Suppressor macrophage treated with lipopolysaccharide for 4 hours (primary cell): ENCODE data around the gene PPP6R2.

Experiments
- DNase-seq: peaks from one replicate; pipeline ENCODE4 v3.0.0-alpha.2; 2020

PPP6R2 gene

DNA sequence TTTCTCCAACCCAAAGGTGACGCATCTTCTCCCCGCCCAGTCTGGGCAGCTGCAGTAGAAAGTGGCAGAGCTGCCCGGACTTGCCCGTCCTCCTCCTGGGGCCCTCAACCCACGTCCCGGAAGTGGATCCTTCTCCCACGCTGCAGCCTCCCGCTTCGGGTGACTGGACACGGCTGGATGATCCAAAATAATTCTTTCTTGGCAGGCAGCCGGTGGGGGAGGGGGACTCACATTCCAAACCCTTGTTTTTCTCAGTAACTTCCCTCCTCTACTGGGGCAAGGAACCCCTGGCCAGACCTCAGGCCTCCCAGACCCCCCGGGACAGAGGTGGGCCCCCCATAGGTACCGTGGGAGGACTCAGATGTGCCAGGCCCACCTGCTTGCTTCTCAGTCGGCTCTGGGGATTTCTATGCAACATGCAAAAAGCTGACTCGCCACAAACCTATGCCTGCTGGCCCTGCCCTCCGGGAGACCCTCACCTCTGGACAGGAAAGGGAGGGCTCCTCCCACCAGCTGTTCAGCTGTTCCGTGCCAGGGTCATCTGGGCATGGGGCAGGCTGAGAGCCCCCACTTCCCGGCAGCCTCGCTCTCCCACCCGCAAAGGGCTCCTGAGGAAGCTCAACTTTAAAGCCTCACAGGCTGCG, 37.1 kb upstream of the PPP6R2 start:
- DNase-seq, result peak; percentile 95

DNA sequence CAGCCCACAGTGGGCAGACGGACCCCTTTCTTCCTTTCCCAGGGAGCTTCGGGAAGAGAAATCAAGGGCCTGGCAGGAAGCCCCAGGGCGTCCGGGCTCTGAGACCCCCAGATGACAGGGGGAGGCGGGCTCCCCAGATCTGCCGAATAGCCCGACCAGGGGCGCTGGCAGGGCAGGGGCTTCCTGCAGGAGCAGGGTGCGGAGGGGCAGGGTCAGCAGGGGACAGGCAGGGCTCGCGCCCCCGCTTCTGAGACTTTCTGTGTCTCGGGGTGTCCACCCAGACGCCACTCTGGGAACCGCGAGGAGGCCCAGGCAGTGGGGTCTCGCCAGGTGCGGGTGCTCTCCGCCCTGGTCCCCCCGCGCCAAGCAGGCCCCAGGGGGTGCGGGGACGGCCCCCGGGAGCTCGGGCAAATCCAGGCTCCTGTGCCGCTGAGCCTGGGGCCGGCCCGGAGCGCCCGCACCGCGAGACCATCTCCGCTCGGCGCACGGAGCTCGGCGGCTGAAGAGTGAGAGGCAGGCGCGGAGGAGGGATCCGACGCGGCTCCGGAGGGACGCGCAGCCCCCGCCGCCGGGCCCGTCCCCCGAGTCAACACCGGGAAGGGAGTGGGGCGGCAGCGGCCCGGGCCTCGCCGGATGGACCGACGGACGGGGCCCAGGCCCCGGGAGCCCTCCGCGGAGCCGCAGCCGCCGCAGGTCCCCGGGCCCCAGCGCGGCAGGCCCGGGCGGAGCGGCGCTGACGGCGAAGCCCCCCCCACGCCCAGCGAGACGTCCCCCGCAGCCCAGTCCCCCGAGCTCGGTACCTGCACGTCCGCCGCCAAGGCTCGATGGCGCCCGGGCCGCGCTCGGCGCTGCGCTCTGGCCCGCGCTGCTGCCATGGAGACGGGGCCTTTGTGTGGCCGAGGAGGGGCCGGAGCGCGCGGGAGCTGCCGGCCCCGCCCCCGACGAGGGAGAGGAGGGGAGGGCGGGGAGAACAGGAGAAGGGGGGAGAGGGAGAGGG, 36.1 kb upstream of the PPP6R2 start, which contains the start of gene PLXNB2:
PLXNB2 (minus strand) TSS at position 894 of the 997 bp plus-strand sequence. CDS start 17,062 bp downstream, outside the sequence.
- peak; percentile 71 for DNase-seq

DNA sequence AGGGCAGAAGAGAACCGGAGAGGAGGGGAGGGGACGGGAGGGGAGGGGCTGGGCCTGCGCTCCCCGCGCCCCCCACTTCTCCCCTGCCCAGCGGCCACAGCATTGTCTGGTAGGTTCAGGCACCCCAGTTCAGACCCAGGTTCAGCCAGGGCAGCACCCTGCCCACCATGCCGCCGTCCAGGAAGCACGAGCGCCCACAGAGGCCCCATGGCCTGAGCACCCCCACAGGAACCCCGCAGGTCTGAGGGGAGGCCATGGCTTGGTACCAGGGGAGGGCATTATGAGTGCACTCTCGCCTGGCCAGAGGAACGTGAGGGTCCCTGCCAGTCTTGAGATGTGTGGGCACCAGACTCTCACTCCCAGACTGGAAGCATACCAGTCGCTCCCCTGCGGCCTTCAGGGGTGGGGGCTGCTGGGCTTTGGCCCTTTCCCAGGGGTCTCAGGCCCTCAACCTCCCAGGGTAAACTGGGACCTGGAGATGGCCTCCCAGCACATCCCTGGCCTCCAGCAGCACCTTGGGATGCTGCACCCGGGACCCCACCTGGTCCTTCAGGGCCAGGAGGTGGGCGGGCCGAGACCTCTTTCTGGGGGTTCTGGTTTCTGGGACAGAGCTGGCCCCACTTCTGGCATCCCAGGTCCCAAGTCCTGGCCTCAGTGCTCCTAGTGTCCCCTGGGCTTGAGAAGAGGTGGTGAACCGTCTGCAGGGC, 35.1 kb upstream of the PPP6R2 start:
- DNase-seq, result no peak

DNA sequence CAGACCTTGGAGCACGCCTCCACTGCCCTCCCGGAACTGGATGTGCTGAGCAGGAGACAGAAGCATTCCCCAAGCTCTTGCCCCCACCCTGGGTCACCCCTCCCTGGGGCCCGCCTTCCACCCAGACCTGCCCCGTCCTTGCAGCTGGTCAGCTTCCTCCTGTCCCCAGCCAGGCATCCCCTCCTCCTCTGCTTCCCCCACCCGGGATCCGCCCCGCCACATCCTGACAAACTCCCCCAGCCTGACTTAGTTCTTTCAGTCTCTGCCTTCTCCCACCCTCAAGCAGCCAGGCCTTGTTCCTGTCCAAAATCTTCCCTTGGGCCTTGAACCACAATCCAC, 34.6 kb upstream of the PPP6R2 start:
- peak; percentile 62 for DNase-seq

DNA sequence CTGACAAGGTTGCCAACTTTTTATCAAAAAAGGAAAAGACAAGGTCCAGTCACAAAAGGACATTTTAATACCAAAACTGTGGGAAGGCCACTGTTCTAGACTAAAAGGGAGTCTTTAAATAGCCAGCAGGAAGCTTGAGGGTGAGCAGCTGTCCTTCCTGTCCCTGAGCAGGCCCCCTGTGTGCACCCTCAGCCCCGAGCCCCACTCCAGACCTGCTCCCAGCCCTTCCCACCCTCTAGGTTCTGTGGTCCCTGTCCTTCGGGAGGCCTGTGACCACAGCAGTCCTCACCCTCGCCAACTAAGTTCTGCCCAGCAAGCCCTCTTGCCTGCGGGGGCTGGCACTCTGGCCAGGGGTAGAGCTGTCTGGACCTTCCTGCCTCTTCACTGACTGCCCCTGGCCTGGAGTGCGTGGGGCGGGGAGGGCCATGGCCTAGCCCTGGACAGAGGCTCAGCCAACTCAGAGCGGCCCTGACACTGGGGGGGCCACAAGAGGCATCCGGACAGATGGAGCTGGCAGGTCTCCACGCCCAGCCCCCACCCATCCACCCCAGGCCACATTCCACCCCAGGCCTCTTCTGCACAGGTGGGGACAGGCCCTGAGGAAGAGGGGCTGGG, 34.0 kb upstream of the PPP6R2 start:
- no peak for DNase-seq

DNA sequence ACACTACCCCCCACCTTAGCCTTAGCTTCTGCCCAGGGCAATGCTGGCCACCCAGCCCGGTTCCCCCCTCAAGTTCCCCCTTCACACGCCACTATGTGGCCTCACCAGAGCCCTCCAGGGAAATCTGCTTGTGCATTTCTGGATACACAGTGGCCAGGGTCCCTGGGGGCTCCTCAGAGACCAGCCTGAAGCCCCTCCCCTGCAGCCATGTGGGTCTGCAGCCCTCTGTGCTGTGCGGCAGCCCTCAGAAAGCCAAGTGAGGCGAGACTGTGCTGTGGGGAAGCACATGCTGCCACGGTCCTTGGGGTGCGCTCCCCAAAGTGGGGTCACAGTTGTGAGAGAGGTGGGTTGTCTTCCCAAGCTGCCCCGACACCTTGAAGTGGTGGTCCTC, 33.5 kb upstream of the PPP6R2 start:
- DNase-seq, result no peak

DNA sequence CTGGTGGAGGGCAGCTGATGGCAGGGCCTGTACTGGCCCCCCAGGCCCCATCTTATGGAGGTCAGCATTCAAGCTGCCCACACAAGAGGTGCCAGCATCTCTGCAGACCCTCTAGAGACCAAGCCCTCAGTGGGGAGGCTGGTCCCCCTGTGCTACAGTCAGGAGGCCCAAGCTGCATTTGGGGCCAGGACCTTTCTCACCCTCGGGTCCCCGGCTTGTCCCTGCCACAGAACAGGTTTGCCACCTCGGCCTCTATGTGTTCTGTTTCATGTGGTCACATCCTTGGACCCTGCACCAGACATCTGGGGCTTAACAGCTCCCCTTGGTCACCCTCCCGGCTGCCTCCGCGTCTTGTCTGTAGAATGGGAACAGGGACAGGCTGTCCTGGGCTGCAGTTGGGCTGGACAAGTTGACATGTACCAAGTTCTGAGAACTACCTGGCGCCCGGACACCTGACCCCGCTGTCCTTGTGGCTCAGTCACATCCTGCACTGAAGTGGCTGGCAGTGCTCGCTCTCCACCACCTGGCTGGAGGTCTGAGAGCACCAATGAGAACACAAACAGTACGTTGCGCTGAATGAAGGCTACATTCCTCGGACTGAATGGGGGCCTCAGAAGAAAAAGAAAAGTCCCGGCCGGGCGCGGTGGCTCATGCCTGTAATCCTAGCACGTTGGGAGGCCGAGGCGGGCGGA, 33.0 kb upstream of the PPP6R2 start:
- no peak for DNase-seq

DNA sequence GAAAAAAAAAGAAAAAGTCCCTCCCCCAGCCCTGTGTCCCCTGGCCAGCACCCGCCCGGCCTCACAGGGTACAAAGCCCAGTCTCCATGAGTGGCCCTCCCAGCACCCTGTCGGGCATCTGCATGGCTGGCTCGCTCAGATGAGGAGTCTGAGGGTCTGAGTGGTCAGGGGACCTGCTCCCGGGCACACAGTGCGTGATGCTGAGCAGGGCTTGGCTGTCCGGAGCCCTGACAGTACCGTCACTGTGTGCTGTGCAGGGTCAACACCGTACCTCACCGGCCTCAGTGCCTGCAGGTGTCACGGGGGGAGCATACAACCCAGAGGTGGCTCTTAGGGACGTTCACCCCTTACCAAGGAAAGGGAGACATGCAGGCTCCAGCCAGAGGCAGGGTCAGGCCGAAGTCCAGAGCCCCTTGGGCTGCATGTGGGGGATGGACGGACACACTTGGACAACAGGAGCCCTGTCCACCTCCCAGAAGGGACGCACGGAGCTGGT, 32.1 kb upstream of the PPP6R2 start:
- no peak for DNase-seq

DNA sequence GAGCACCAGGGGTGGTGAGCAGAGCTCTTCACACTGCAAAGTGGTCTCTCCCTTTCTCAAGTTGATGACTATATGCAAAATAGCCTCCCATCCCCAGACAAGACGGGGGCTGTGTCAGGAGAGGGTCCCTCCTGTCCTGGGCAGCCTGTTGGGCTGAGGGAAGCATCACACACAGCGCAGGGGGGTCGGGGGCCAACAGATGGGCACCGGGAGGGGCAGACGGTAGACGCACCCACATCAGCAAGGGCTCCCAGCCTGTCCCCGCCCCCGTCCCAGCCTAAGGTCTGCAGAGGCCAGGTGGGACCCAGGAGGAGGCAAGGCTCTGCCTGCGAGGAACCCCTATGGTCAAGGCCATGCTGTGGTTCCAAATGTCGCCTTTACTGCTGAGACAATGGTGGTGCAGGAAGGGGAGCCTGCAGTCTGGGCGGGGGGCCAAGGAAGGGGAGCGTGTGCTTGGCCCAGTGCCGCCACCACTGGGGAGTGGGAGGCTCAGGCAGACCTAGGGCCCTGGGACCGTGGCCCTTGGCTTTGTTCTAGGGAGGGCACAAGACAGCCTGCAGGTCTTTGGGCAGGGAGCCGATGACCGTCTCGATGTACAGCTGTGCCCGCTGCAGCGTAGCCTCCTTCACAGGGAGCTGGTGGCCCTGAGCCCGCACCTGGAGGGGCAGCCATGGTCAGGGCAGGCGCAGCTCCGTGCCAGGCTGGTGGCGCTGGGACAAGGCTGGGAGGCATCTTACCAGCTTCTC, 31.3 kb upstream of the PPP6R2 start:
- no peak for DNase-seq

DNA sequence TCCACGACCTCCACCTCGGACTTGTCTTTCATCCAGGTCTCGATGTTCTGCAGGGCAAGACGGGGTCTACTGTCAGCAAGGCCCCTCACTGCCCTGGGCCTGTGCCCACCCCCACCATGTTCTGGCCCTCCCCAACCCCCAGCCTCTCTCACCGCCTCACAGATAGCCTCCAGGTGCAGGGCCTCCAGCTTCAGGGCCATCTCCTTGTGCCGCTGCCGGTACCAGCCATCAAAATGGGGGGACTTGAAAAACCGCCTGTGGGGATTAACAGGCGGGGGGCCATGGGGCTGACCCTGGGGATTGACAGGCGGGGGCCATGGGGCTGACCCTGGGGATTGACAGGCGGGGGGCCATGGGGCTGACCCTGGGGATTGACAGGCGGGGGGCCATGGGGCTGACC, 30.8 kb upstream of the PPP6R2 start:
- no peak for DNase-seq

DNA sequence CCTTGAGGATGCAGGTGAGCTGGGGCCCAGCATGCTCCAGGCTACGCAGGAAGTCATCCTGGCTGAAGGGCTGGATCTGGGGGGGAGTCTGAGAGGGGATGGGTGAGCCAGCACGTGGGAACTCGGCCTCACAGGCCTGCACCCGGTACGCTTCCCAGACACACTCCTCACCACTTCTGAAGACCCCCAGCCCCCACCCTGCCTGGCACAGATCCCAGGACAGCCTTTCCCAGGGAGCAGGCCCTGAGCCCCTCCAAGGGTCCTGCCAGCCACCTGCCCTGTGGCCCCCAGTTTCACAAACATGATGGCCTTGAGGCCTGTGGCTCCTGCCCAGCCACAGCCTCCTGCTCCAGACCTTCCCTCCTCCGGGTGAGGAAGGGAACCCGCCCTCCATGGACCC, 30.1 kb upstream of the PPP6R2 start:
- no peak for DNase-seq

DNA sequence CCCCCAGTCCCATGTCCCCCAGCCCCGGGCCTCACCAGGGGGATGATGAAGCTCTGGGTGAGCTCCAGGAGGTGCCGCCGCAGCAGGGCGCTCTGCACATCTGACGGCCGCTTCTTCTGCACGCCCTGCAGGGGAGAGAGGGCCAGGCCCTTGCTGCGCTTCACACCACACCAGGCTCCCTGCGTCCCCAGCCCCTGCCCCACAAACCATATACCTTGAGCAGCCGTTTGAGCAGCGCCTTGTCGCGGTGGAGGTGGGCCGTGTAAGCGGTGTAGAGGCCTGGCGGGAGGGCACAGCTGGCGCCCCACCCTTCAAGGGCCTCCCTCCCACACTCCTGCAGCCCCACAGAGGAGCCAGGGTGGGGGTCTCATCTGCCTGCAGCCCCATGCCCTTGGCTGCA, 29.5 kb upstream of the PPP6R2 start:
- DNase-seq, result no peak

DNA sequence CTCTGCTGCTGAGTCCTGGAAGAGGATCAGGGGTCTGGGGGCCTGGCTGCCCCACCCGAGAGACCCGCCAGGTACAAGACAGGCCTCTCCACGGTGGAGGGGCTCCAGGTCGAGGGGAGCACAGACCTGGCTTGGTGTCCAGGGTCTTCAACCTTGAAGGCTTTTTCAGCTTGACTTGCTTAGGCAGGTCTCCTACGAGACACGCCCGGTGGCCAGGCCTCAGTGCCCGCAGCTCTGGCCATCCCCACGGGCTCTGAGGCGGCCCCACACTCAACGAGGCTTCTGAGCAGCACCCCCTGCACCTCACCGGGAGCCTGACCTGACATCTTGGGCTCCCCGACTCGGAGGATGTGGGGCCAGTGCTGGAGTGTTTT, 29.1 kb upstream of the PPP6R2 start:
- no peak for DNase-seq

DNA sequence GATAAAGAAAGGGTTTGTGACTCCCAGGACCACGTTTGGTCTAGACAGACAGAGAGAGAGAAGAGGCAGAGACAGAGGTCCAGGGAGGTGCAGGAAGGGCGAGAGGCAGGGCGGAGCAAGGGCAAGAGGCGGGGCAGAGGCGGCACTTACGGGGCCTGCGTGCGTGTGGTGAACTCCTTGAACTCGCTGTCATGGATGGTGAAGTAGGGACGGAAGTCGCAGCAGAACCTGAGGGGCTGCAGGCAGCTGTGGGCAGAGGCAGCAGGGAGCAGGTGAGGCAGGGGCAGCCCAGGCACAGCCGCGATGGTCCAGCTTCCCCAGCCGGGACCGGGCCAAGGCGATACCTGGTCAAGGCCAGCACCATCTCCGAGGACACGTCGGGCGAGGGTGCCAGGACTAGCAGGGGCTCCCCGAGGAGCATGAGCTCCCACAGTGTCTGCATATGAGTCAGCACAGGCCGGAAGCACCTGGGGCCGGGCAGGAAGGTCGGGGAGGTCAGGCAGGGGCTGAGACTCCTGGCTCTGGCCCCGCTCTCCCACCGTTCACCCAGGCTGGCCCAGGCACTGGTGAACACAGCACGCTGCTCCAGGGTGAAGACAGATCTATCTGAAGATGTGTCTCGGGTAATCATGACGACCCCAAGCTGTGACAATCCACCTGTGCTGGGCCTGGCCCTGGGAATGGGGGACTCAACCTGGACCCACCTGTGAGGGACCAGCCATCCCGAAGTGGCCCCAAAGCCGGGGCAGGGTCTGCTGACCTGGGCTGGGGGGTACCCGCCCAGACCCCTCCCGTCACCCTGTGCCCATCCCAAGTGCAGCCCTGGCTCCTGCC, 28.5 kb upstream of the PPP6R2 start:
- peak; percentile 75 for DNase-seq

DNA sequence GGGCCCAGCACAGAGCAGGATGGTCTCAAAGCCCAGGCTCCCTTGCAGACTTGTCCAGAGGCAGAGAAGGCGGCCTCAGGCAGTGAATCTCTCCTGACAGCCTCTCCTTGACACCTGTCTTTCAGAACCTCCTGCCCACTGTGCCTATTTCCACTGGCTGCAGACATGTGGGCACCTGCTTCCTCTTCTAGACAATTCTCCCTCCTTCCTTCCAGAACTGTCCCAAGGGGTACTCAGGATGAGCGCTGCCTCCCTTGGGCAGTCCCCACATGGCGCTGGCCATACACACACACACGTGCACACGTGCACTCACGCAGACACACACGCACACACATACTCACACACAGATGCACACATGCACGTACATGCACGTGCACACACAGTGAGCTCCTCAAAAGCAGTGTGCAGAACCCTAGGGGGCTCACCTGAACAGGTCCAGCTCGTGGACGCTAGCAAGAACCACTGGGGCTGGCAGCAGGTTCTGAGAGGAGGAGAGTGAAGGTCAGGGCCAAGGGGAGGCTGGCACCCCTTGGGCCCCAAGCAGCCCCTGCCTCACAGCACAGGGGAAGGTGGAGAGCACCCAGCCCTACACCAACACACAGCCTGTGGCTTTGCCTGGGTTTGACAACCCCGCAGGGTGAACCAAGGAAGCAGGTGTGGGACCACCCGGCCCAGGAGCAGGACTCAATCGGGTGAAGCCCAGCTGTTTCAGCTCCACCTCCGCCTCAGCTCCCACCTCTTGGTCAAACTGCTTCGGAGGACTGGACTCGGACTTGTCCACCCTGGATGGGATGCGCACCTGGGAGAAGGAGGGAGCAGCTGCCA, 27.6 kb upstream of the PPP6R2 start:
- DNase-seq, result no peak

DNA sequence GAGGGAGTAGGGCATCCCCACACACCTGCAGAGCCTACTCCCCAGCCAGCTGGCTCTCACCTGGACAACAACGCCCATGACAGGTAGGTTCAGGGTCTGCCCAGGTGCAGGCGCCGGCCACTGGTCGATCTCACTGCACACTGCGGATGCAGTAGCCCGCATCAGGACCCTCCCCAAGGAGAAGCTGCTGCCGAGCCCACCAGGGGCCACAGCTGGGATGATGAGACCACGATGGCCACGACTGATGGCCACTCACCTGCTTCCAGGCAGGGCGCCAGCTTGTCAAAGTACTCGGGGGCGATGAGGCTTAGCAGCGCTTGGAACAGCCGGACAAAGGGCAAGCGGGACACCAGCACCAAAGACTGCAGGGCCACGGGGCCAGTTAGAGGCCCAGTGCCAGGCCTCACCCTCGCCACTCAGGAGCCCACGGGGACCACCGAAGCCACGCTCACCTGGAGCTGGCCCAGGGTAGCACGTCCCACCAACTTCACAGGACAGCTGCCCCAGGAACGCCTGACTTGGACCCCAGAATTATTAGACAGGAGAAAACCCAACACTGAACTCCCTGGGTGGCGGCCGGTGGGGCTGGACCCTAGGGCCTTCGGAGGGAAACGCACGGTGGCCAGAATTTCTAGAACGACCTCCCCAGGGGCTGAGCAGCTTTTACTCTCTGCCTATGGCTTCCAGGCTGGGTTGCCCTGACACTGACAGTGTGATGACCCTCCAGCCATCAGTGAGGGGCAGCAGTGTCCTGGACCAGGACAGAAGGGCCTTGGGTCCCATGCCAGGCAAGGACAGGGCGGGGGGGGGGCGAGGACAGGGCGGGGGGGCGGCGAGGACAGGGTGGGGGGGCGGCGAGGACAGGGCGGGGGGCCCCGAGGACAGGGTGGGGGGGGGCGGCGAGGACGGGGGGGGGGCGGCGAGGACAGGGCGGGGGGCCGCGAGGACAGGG, 26.7 kb upstream of the PPP6R2 start:
- DNase-seq, result no peak

DNA sequence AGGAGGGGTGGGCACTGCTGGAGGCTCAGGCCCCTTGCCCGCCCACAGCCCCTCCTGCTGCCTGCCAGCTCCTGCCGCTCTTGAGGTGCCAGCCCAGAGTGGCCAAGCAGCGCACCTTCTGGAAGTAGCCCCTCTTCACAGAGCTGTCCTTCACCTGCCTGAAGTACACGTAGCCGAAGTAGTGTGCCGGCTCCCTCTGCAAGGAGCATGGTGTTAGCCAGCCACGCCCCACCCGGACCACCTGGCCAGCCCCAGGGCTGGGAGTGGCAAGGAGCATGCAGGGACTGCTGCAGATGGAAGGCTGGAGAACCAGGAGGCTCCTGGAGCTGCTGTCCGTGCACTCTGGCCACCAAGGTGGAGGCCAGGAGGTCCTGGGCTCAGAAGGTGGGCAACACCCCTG, 25.9 kb upstream of the PPP6R2 start:
- no peak for DNase-seq

DNA sequence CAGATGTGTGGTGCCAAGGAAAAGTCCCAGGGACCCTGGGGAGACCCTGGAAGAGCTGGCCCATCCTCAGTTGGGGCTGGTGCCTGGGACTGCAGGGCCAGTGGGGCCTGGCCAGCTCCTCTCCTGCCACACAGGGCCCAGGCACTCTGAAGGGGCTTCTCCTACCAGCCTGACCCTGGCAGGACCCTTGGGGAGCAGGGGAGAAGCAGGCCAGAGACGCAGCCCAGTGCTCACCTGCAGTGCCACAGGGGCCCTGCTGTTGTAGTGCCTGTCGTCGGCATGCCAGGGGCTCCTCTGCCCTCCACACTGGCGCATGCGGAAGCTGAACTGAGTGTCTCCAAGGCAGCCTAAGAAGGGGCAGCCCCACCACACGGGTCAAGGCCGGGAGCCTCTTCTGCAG, 25.5 kb upstream of the PPP6R2 start:
- DNase-seq, result no peak

DNA sequence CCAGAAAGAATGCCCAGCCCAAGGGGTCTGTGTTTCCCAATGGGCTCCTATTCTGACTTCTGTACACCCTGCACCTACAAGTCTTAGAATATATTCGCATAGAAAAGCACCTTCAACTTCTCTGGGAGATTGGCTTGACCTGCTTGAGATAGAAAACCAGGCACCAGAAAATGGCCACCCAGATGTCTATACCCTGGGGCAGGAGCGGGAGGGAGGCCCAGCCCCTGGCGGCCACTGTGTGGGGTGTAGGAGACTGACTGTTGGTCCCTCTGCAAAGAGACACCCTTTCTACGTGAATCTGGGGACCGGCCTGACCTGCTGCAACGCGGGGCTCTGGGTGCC, 24.8 kb upstream of the PPP6R2 start:
- no peak for DNase-seq
